Measurements from ENCODE around the gene AP3B1.

GRCh38 chr5:77958642-77959330, 335.7 kb downstream of the AP3B1 start:
- TF ChIP-seq CTCF (IDR thresholded peaks at IDR 0.05; ENCODE audit: poor library complexity) (no peak), EZH2phosphoT487 (IDR thresholded peaks at IDR 0.05; ENCODE audit: low read depth, severe bottlenecking, unreplicated experiment) (no peak)
